ENCODE results near the gene SLC66A2.

Gene SLC66A2

DNA sequence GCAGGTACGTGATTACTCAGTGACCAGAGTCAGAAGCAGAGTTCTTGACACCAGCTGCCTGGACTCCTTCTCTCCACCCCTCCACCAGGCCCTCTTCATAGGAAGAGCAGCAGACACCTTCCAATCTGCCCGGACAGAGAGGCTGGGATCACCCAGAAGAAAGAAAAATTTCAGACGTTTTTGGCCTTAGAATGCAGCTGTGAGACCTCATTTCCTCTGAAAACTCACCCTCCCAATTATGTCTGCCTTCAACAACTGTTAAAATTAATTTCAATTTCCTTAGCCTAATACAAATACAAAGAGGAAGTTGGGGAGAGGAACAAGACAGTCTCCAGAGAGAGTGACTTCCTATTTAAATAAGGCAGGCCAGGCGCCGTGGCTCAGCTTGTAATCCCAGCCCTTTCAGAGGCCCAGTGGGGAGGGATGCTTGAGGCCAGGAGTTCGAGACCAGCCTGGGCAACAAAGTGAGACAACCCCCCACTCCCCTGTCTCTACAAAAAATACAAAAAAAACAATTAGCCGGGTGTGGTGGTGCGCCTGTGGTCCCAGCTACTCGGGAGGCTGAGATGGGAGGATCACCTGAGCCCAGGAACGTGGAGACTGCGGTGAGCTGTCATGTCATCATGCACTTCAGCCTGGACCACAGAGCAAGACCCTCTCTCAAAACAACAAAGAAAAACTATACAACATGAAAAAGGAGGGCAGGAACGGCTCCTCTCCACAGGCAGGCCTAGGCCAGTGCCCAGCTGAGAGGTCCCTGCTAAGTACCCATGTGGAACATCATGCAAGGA, 1.6 kb downstream of the SLC66A2 start:
- no peak for DNase-seq

DNA sequence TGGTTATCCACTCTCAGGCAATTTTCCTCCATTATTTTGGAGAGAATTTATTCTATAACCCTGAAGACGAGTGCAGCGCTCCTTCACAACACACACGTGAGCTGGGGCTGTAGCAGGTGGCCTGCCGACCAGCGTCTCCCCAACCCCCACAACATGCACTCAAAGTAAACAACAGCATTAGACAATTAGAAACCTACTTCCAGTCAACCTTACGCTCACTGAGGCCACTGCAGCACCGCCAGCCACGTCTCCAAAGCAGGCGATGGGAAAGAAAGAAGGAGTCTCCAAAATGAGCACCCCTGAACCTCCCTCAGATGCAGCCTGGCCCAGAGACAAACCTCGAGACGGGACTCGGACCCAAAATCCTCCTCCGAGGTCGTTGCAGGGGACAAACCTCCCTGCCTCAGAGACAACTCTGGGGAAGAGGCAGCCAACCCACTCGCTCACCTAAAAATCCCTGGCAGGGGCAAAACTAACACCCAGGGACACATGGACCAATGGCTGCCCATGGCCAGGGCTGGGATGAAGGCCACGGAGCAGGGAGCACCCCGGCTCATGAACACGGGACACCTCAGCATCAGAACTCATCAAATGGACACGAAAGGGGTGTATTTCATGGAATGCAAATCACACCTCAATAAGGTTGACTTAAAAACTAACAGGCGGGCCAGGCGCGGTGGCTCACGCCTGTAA, 2.6 kb downstream of the SLC66A2 start:
- DNase-seq, result no peak

DNA sequence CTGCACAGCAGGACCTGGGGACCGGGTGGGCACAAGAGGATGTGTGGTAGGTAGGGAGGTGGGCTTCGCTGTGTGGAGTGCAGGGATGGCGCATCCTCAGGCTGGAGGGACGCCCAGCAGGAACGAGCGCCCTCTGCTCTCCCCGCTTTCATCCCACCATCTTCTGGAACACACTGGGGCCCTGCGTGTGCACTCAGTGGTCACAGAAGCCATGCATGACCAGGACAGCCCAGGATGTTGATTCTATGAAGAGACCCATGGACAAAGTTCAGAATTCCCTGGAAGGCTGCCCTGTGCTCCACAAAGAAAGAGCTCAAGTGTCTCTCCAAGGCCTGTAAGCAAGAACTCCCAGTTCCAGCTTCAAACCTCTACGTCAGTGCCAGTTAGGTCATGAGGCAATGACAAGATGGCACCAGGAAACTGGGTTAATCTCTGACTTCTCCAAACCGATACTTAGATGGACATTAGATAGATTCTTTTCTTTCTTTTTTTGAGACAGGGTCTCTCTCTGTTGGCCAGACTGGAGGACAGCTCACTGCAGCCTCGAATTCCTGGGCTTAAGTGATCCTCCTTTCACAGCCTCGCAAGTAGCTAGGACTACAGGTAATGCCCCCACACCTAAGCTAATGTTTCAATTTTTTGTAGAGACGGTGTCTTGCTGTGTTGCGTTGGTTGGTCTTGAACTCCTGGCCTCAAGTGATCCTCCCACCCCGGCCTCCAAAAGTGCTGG, 3.4 kb downstream of the SLC66A2 start:
- no peak for DNase-seq

DNA sequence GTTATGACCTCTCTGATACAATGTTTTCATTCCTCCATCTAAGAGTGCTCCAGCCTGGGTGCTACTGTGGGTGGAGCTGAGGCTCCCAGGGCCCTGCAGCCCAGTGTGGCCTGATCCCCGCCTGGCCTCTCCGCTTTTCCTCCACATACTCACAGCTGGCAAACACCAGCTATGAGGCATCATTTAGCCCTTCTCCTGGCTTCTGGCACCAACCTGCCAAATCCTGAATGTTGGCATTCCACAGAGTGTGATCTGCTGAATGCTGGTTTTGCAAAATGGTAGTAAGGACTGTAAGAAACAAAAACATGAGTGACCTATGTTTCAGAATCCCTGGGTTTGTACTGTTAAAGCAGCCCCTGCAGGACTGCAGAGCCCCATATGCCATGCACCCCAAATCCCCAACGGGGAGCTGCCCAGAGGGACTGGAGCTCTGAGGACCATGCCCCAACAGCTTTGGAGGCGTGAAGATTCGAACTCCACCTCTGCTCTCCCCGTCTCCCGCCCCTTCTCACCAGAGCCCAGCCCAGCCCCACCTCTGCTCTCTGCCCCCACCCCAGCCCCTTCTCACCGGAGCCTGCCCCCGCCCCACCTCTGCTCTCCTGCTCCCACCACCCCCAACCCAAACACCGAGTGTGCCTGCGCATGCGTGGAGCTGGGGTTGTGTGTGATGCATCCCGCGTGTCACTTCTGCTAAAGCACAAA, 4.2 kb downstream of the SLC66A2 start:
- DNase-seq, result no peak

DNA sequence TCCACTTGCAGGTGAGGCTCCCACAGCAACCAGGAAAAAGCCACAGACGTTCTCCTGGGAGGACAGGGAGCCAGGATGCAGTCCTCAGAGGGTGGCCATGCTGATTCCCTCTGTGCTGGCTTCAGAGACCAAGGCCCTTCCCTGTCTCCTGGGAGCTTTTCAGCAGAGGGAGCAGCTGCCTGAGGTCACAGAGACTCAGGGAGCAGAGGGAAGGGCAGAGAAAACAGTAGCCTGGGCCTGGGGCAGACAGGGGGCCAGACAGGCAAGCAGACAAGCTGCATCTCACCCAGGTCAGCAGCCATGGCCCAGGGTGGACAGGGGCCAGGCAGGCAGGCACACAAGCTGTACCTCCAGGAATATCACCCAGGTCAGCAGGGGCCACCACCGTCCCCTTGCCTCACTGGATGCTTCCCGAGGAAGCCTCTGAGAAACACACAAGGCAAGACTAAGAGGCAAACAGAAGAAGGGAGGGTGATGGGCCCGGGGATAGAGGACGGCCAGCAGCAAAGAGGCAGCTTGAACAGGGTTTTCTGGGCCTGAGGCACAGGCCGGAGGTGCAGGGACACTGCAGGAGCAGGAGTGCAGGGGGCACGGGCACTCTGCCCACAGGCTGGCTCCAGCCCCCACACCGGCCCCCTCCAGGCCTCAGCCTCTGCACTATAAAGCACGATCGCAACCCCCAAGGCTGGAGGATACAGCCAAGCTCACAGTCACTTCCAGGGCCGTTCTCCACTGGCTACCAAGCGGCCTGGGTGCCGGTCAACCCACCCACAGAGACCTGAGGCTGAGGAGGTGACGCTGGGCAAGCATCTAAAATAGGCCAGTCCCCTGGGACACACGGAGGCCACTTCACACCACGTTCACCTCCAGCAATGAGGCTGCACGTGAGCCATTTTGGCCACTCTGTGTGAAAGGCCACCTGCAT, 6.1 kb downstream of the SLC66A2 start:
- DNase-seq, result no peak

DNA sequence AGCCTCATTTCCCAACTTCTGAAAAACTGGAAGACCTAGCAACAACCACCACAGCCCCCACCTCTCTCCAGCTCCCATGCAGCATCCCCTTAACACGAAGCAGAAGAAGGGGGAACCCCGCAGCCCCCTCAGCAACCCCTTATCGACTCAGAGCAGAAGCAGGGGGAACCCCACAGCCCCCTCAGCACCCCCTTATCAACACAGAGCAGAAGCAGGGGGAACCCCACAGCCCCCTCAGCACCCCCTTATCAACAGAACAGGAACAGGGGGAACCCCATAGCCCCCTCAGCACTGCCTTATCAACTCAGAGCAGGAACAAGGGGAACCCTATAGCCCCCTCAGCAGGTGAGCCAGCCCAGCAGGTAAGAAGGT, 6.7 kb downstream of the SLC66A2 start:
- no peak for DNase-seq

DNA sequence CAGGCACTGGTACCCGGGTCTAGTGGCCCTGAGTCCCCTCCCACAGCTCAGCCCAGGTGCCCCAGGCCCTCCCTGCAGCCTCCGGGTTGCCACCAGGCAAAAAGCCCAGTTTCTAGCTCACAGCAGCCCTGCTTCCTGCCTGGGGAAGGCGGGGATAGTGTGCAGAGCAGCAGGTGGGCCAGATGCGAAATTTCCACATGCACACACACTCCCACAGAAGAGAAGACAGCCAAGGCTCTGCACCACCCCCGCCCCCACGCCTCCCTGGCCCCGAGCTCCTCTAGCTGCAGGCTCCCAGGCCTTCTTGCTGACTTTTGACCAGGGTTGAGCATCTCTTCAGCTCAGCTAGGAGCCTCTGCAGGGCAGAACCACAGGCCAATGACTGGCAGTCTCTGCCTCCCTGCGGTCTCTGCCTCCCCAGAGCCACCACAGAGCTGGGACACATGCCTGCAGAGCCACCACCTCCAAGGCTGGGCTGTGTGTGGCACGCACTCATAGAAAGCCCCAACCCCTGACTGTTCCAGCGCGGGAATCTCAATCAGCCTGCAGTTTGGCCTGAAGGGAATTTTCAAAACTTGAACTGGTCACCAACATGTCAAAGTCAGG, 7.2 kb downstream of the SLC66A2 start:
- DNase-seq, result no peak

DNA sequence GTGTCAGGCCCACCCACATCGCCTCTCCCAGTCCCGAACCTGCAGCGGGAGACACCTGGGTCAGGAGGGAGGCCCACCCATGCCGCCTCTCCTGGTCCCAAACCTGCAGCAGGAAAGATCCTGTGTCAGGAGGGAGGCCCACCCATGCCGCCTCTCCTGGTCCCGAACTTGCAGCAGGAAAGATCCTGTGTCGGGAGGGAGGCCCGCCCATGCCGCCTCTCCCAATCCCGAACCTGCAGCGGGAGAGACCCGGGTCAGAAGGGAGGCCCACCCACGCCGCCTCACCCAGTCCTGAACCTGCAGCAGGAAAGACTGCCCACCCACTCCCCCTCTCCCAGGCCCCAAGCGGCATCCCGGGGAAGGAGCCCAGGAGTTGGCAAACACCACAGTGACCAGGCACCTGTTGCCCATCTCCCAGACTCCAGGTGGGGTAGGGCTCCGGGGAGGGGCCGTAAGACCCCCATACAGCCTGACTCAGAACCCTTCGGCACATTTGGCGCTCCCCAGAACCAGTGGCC, 7.8 kb downstream of the SLC66A2 start:
- no peak for DNase-seq

DNA sequence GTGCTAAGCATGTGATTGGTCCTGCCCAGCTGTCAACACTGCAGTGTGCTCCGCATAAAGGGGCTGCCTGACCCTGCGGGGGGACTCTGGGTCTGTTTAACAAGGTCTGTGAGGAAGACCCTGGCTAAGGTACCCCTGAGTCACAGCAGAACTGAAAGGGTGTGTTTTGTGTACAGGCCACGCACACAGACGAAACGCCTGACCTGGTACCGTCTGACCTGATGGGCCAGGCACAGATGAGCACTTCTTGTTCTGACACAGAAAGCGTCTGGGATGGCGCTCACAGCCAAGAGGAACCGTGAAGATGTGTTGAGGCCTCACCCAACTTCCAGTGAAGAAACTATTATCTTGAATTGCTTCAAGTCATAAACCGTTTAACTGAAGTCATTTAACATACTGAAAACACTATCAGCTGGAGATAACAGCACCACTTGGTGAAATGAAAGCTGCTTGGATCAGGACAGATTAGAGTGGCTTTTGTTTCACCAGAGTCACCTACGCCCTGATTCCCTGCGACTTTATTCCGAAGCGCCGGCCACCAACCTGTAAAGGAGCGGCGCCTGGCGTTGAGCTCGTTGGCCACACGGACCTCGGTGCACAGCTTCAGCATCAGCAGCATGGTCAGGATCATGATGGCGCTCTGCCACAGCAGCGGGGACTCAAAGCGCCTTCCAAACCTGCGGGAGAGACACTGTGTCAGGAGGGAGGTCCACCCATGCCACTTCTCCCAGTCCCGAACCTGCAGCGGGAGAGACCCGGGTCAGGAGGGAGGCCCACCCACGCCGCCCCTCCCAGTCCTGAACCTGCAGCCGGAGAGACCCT, 8.5 kb downstream of the SLC66A2 start:
- DNase-seq, result no peak

DNA sequence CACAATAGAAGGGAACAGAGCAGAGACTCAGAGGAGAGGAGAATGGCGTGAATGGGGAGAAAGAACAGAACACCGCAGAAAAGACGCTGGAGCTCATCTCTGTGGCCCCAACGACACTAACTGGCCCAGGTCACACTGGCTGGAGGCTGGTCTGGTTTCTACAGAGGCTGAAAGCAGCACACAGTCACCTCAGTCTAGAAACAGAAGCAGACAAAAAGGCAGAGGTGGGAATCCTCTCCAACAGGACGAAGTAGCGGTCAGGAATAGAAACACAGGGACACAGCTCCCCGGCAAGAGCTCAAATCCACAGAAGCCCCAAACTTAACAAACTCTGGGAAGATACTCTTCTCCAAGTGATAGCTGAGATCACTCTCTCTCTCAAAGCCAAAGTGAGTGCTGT, 9.2 kb downstream of the SLC66A2 start:
- DNase-seq, result no peak

DNA sequence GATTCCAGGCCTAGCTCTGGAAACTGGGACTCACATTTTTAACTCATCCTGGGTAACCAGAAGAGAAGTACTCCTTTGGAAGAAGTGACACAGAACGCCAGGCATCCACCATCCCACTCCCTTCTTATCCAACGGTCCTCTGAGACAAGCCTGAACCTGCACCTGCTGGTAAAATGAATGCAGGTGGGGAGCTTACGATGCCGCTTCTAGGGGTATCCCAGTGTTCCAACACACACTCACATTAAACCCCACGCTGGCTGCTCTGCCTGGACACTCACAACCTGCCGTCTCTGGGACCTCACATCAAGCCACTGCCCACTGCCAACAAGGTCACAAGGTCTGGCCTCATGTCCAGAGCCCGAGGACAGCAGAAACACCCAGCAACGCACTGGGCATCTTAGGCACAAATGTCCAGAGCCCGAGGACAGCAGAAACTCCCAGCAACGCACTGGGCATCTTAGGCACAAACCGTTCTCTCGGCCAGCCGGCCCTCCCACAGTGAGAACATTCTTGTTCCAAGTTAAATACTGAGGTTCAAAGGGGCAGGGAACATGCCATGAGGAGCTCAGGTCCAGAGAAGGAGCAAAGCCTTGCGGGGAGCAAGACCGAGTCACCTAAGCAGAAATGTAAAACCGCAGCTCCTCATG, 9.9 kb downstream of the SLC66A2 start:
- no peak for DNase-seq

DNA sequence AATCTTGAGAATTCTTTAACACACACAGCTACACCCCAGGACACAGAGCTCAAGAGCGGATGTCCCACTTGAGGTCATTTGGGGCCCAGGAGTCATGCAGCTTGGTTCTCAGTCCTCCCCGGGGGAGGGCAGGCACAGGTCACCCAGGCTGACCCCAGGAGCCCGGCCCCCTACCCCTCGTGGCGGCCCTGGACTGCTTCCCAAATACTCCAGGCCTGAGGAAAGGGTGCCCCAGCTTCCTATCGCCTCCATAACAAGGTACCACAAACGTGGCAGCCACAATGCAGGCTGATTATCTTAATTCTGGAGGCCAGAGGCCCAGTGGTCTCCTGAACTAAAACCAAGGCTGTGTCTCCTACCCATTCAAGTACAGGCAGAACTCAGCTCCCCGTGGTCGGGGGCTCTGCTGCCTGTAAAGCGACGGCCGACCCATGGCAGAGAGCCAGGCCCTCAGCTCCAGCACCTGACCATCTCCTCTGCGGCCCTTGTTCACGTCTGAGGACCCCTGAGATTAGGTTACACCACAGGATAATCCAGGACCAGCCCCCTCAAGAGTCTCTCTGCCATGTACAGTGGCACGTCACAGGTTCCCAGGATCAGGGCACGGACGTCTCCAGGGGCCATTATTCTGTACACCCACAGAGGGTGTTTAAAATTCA, 10.5 kb downstream of the SLC66A2 start:
- no peak for DNase-seq

DNA sequence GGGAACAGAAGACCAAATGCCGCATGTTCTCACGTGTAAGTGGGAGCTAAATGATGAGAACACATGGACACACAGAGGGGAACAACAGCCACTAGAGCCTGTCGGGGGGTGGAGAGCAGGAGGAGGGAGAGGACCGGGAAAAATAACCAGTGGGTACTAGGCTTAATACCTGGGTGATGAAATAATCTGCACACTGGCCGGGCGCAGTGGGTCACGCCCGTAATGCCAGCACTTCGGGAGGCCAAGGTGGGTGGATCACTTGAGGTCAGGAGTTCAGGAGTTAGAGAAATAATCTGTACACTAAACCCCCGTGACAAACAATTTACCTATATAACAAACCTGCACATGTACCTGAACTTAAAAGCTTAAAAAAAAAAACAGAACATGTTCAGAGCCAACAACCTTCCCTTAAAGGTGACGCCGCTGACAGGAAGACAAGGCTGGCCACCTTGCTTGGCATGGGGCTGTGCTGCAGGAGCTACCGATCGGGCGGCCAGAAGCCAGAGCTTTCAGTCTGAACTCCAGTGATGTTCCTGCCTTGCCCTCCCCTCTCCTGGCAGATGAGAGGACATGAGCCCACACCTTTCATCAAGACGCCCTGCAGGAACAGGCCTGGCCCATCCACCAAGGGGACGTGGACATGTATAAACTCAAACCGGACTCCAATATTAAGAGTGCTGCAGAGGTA, 11.2 kb downstream of the SLC66A2 start:
- no peak for DNase-seq

DNA sequence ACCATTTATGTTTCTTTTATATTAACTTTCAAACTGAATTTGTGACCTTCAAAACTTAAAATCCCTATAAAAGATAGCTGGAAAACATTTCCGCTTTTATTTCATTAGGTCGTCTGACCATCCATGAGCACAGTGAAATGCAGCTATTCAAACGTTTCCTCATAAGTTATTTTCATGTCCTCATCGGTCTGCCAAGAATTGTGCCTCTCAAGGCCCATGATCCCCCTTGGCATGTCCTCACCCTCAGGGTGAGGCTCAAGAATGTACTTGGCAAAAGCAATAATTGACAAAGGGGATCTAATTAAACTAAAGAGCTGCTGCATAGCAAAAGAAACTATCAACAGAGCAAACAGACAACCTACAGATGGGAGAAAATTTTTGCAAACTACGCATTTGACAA, 12.4 kb downstream of the SLC66A2 start:
- DNase-seq, result no peak

DNA sequence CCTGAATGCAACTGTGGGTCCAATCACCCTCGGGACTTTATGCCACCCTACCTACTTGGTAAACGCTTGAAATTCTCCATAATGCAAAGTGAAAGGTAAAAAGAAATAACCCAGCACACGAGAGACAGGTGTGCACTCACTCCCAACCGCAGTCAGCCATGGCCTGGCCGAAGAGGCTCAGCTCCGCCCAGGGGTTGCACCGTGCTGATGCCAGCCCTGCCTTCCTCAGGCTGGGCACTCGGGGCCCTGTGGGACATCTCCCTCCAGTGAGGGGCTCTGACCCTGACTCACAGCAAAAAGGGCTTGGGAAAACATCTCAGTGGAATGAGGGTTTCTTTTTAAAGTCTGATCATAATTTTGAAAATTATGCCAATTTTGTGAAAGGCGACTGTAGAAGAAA, 13.3 kb downstream of the SLC66A2 start:
- no peak for DNase-seq

DNA sequence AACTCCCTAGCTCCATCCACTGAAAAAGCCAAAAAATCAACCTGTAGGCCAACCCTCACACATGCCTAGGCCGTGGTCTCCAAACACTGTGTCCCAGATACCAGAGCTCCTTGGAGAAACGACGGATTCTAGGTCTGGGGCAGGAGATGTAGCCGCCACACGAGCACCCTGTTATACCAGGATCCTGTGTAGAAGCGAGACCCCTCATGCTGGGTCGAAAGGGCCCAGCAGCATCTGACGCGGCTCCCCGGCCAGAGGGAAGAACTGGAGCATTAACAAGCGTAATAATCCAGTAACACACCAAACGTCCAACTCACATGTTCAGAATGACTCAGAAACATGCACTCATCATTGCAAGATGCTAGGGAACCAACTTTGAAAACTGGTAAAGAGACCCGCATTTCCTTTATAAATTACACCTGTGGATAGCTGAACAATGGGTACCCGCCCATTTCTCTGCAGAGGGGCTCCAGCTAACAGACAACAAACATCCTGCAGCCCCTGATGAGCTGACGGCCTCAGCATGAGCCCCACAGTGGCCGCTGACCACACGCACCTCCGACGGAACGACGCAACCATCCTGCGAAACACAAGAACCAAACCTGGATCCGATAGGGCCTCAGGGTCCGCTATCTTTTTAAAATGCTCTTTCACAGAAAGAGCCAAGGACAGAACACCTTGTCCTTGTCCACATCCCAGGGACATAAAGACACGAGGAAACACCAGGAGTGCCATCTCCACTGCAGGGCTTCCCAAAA, 14.2 kb downstream of the SLC66A2 start:
- DNase-seq, result no peak

DNA sequence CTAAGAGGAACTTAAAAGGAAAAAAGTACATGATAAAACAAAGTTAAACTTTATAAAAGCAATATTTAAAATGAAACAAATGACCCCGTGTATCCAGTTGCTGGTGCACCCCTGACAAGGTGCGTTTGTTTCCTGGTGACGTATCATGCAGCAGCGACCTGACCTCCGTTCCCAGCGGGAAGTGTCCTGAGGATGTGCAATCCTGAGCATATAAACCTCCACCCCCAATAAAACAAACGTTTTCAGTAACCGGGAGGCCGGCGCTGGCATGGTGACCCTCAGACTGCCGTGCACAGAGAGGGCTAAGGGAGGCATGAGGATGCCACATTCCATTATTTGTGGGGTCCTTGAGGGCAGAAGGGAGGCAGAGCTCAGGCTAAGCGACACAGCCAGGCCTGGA, 14.8 kb downstream of the SLC66A2 start:
- DNase-seq, result no peak

DNA sequence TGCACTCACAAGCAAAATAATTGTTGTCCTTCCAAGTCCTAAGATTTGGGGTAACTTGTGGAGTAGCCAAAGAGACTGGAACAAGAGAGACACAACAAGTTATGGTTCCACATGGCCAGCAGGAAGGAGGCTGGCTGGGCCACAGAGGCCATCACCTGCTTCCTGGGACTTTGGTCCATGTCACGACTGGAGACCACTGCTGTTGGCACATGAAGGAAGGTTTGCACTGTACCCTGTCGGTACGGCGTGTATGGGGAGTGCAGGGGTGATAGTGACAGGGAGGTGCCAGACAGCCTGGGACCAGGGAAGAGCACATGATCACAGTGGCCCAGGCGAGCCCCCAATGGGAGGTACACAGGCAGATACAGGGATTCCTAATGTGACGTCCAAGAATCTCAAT, 15.5 kb downstream of the SLC66A2 start:
- DNase-seq, result no peak

All from femur (tissue), 1 donor.